ENCODE results near the gene PRDX1.

The PRDX1 gene

DNA sequence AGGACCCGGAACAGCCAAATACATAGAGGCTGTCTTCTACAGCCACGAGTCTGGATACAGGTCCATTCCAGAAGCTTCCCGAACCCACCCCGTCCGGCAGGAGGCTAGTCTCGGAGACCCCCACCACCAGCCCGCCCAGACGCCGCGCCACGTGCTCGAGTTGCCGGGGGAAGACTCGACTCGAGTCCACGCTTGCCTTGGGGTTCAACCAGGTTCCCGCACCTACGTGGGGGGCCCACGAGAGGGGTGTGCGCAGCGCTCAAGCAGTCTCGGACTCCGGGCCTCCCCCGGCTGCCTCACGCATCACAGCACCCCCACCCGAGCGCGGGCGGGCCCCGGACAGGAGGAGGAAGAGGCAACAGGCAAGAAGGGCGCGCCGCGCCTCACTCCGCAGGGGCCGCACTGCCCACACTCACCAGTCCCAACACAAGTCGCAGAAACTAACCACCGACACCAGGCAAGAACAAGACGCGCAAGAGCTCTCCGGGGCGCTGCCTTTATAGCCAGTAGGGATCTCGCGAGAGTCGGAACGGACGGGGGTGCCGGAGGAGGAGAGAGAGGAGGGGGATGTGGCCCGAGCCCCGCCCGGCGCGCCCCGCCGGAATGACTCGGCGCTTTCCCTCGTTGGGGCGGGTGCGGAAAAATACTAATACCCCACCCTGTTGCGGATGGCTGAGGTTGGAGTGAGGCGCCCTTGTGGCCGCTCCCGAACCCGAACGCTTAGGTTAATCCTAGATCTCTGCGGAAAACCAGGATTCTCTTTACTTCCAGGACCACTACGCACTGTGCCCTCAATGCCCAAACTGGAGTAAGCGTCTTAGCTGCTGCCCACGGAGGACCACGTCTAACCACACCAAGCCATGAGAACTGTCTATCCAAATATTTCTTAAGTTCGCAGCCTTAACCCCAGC lies at the start of gene PRDX1:
TSS of gene PRDX1 (minus strand) at position 472 of the 911 bp plus-strand sequence. CDS start 2,841 bp downstream, outside the sequence.
- Histone ChIP-seq H3K4me1 (ENCODE audit: control insufficient read depth, insufficient read depth, low read length) (no peaks in the 10 kb centered on the region), H3K36me3 (ENCODE audit: control insufficient read depth, insufficient read depth, low read length) (peaks cover 5% of the 10 kb centered on the region; the same call in 1 of the 2 replicates), H3K9me3 (ENCODE audit: control insufficient read depth, insufficient read depth, low read length) (no peaks in the 10 kb centered on the region), H3K4me3 (ENCODE audit: low read length) (peak within 1 kb of the TSS; percentile 76), H3K27ac (ENCODE audit: low read length) (no peak within 1 kb of the TSS), H3K27me3 (ENCODE audit: control insufficient read depth, insufficient read depth, low read length) (no peaks in the 10 kb centered on the region)
- no CpG with 5 or more reads among the region's 72 CpGs for WGBS (ENCODE audit: insufficient coverage, insufficient read length)
- DNase-seq (ENCODE audit: low read depth, low spot score): peak; percentile 87

DNA sequence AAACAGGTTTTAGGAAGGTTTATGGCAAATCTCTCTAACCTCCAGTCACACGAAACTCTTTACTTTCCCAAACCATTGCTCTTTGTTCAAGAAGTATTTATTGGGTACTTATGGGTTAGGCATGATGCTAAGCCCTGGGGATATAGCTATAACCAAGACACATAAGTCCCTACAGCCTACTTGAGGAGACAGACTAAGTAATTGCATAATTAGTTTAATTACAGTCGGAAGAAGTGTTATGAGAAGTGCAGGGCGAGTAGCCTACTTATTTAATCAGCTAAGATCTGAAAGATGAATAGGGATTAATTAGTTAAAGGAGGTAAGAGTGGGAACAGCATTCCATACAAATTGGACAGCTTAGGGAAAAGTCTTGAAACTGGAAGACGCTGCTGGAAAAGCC lies 48.9 kb upstream of the PRDX1 start:
- no peak for DNase-seq (ENCODE audit: low read depth, low spot score)
- H3K4me3 ChIP-seq (ENCODE audit: low read length): no peak overlapping the region
- H3K27me3 ChIP-seq (ENCODE audit: control insufficient read depth, insufficient read depth, low read length): no peaks in the 10 kb centered on the region
- H3K9me3 ChIP-seq (ENCODE audit: control insufficient read depth, insufficient read depth, low read length): no peaks in the 10 kb centered on the region
- H3K27ac ChIP-seq (ENCODE audit: low read length): no peak overlapping the region
- peaks cover 26% of the 10 kb centered on the region for H3K36me3 ChIP-seq (ENCODE audit: control insufficient read depth, insufficient read depth, low read length)
- H3K4me1 ChIP-seq (ENCODE audit: control insufficient read depth, insufficient read depth, low read length): no peaks in the 10 kb centered on the region
- WGBS (ENCODE audit: insufficient coverage, insufficient read length): 100% methylated on average over 2 of the region's 4 CpGs

DNA sequence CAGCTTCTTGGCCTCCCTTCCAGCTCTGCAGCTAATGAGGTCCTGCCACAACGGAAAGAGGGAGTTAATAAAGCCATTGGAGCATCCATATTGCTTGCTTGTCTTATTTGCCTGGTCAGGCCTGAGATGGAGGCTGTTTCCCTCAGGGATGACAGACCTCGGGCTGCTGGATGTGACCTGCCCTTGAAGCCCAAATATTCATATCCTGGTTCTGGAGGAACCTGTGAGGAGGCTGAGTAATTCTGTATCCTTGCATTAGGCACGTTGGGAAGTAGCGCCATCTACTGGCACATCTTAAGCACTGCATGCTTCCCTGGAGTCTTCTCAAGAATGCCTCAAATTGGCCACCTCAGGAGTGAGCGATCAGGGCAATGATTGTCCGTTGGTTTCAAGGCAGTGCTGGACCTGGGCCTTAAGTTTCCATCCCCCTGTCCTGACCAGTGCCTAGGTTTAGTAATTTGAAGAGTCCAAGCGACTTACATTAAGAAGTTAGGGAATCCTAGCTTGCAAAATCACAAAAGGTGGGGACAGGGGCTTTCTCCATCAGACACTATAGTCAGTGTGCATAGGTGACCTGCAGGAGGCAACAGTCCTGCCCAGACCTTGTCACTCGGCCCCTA lies 48.4 kb upstream of the PRDX1 start:
- Histone ChIP-seq H3K36me3 (ENCODE audit: control insufficient read depth, insufficient read depth, low read length) (peaks cover 26% of the 10 kb centered on the region), H3K9me3 (ENCODE audit: control insufficient read depth, insufficient read depth, low read length) (no peaks in the 10 kb centered on the region), H3K4me1 (ENCODE audit: control insufficient read depth, insufficient read depth, low read length) (no peaks in the 10 kb centered on the region), H3K4me3 (ENCODE audit: low read length) (no peak overlapping the region), H3K27ac (ENCODE audit: low read length) (no peak overlapping the region), H3K27me3 (ENCODE audit: control insufficient read depth, insufficient read depth, low read length) (no peaks in the 10 kb centered on the region)
- WGBS (ENCODE audit: insufficient coverage, insufficient read length): no CpG with 5 or more reads among the region's 8 CpGs
- DNase-seq (ENCODE audit: low read depth, low spot score): no peak

DNA sequence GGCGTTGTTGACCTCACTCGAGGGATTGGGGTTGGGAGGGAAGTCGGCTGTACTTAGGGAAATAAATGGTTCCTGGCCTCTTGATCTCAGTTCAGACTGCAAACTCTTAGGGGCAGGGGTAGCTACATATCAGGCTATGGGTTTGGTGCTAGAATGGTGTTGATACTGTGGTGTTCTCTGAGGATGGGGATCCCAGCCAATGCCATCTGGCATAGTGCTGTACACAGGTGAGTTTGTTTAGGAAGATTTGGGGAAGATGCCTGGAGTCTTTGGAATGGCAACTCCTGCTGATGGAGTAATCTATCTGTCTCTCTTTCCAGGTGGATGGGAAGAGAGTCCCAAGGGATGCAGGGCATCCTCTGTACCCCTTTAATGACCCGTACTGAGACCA lies 47.9 kb upstream of the PRDX1 start:
- no peak overlapping the region for H3K4me3 ChIP-seq (ENCODE audit: low read length)
- no peaks in the 10 kb centered on the region for H3K27me3 ChIP-seq (ENCODE audit: control insufficient read depth, insufficient read depth, low read length)
- H3K9me3 ChIP-seq (ENCODE audit: control insufficient read depth, insufficient read depth, low read length): no peaks in the 10 kb centered on the region
- no CpG with 5 or more reads among the region's 4 CpGs for WGBS (ENCODE audit: insufficient coverage, insufficient read length)
- no peak for DNase-seq (ENCODE audit: low read depth, low spot score)
- H3K4me1 ChIP-seq (ENCODE audit: control insufficient read depth, insufficient read depth, low read length): no peaks in the 10 kb centered on the region
- H3K36me3 ChIP-seq (ENCODE audit: control insufficient read depth, insufficient read depth, low read length): peaks cover 26% of the 10 kb centered on the region
- no peak overlapping the region for H3K27ac ChIP-seq (ENCODE audit: low read length)

DNA sequence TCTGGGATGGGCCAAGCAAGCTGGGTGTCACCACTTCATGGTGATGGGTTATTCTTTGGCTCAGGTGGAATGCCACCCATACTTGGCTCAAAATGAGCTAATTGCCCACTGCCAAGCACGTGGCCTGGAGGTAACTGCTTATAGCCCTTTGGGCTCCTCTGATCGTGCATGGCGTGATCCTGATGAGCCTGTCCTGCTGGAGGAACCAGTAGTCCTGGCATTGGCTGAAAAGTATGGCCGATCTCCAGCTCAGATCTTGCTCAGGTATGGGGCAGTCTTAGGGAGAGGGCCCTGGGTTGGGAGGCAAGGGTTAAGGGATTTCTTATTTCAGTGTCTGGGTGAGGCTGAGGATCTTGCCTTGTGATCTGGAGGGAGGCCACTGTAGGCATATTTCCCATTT lies 46.7 kb upstream of the PRDX1 start:
- H3K4me3 ChIP-seq (ENCODE audit: low read length): no peak overlapping the region
- H3K27ac ChIP-seq (ENCODE audit: low read length): no peak overlapping the region
- peaks cover 29% of the 10 kb centered on the region for H3K36me3 ChIP-seq (ENCODE audit: control insufficient read depth, insufficient read depth, low read length)
- no peaks in the 10 kb centered on the region for H3K9me3 ChIP-seq (ENCODE audit: control insufficient read depth, insufficient read depth, low read length)
- no CpG with 5 or more reads among the region's 4 CpGs for WGBS (ENCODE audit: insufficient coverage, insufficient read length)
- no peak for DNase-seq (ENCODE audit: low read depth, low spot score)
- H3K4me1 ChIP-seq (ENCODE audit: control insufficient read depth, insufficient read depth, low read length): no peaks in the 10 kb centered on the region
- no peaks in the 10 kb centered on the region for H3K27me3 ChIP-seq (ENCODE audit: control insufficient read depth, insufficient read depth, low read length)

DNA sequence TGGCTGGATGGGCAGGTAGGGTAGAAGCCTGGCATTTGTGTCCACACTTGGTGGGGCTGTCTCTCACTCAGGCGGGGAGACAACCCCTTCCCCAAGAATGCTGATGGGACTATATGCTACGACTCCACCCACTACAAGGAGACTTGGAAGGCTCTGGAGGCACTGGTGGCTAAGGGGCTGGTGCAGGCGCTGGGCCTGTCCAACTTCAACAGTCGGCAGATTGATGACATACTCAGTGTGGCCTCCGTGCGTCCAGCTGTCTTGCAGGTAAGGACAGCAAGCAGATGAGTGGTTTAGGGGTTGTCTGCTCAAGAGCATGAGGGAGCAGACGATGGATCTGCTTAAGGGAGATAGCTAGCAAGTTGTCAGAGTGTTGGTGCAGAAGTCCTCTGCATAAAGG lies 46.2 kb upstream of the PRDX1 start:
- no peaks in the 10 kb centered on the region for H3K27me3 ChIP-seq (ENCODE audit: control insufficient read depth, insufficient read depth, low read length)
- no peaks in the 10 kb centered on the region for H3K4me1 ChIP-seq (ENCODE audit: control insufficient read depth, insufficient read depth, low read length)
- DNase-seq (ENCODE audit: low read depth, low spot score): no peak
- no peaks in the 10 kb centered on the region for H3K9me3 ChIP-seq (ENCODE audit: control insufficient read depth, insufficient read depth, low read length)
- WGBS (ENCODE audit: insufficient coverage, insufficient read length): no CpG with 5 or more reads among the region's 7 CpGs
- no peak overlapping the region for H3K27ac ChIP-seq (ENCODE audit: low read length)
- H3K4me3 ChIP-seq (ENCODE audit: low read length): no peak overlapping the region
- H3K36me3 ChIP-seq (ENCODE audit: control insufficient read depth, insufficient read depth, low read length): peaks cover 29% of the 10 kb centered on the region

DNA sequence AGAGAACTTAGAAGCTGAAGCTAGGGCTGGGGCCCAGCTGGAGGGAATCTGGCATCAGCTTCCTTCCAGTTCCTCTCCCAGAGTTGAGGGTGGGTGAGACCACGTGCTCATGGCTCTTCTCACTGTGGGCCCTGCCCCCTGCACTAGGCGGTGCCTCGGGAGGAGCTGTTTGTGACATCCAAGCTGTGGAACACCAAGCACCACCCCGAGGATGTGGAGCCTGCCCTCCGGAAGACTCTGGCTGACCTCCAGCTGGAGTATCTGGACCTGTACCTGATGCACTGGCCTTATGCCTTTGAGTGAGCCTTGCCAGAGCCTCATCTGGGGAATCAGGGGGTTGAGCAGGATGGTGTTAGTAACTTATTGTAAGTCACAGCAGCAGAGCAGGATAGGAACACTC lies 45.0 kb upstream of the PRDX1 start:
- Histone ChIP-seq H3K4me1 (ENCODE audit: control insufficient read depth, insufficient read depth, low read length) (no peaks in the 10 kb centered on the region), H3K9me3 (ENCODE audit: control insufficient read depth, insufficient read depth, low read length) (no peaks in the 10 kb centered on the region), H3K4me3 (ENCODE audit: low read length) (no peak overlapping the region), H3K27ac (ENCODE audit: low read length) (no peak overlapping the region), H3K27me3 (ENCODE audit: control insufficient read depth, insufficient read depth, low read length) (no peaks in the 10 kb centered on the region), H3K36me3 (ENCODE audit: control insufficient read depth, insufficient read depth, low read length) (peaks cover 32% of the 10 kb centered on the region)
- WGBS (ENCODE audit: insufficient coverage, insufficient read length): no CpG with 5 or more reads among the region's 5 CpGs
- DNase-seq (ENCODE audit: low read depth, low spot score): no peak

DNA sequence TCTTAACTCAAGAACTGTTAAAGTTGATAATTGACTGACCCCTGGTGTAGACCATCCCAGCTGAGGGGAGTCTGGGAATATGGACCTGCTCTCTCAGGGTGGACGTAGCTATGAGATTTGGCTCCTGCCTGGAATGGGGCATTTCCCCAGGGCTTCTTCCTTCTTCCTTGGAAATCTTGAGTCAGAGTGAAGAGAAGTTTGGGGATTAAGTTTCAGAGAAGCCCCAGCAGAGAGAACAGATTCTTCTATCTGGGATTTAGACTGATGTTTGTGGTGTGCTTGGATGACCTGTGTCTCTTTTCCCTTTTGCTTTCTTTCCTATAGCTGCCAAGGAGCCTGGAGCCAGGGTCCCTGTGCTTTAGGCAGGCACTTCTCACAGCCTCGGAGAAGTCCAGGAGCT lies 42.2 kb upstream of the PRDX1 start:
- DNase-seq (ENCODE audit: low read depth, low spot score): no peak
- Histone ChIP-seq H3K36me3 (ENCODE audit: control insufficient read depth, insufficient read depth, low read length) (peaks cover 31% of the 10 kb centered on the region), H3K4me3 (ENCODE audit: low read length) (no peak overlapping the region), H3K4me1 (ENCODE audit: control insufficient read depth, insufficient read depth, low read length) (no peaks in the 10 kb centered on the region), H3K9me3 (ENCODE audit: control insufficient read depth, insufficient read depth, low read length) (no peaks in the 10 kb centered on the region), H3K27me3 (ENCODE audit: control insufficient read depth, insufficient read depth, low read length) (no peaks in the 10 kb centered on the region), H3K27ac (ENCODE audit: low read length) (no peak overlapping the region)
- no CpG with 5 or more reads among the region's 2 CpGs for WGBS (ENCODE audit: insufficient coverage, insufficient read length)

DNA sequence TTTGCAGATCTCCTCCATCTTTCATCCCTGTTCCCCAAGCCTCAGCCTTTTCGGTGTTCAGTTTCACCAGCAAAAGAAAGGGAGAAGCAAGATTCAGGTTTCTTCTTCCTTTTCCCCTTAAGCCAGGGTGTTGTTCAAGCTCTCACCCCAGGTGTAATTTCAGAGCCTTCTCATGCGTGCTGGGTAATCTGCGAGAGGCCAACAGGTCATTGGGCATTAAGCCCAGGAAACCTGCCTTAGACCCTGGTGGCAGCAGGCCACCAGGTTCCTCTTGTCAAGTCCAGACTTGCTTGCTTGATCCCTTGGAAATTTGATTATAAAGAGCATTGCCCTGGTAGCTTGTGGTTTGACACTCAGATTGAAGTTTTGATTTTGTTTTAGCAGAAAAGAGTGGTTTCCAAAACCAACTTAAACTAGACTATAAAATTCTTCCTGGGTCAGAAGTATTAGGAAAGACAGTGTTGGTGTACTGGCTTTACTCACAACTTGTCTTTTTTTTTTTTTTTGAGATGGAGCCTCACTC lies 35.8 kb upstream of the PRDX1 start:
- no peak for DNase-seq (ENCODE audit: low read depth, low spot score)
- no peaks in the 10 kb centered on the region for H3K27me3 ChIP-seq (ENCODE audit: control insufficient read depth, insufficient read depth, low read length)
- peaks cover 12% of the 10 kb centered on the region; the same call in 1 of the 2 replicates for H3K36me3 ChIP-seq (ENCODE audit: control insufficient read depth, insufficient read depth, low read length)
- WGBS (ENCODE audit: insufficient coverage, insufficient read length): no CpG with 5 or more reads among the region's 3 CpGs
- H3K9me3 ChIP-seq (ENCODE audit: control insufficient read depth, insufficient read depth, low read length): no peaks in the 10 kb centered on the region
- H3K4me1 ChIP-seq (ENCODE audit: control insufficient read depth, insufficient read depth, low read length): no peaks in the 10 kb centered on the region
- H3K4me3 ChIP-seq (ENCODE audit: low read length): no peak overlapping the region
- no peak overlapping the region for H3K27ac ChIP-seq (ENCODE audit: low read length)

DNA sequence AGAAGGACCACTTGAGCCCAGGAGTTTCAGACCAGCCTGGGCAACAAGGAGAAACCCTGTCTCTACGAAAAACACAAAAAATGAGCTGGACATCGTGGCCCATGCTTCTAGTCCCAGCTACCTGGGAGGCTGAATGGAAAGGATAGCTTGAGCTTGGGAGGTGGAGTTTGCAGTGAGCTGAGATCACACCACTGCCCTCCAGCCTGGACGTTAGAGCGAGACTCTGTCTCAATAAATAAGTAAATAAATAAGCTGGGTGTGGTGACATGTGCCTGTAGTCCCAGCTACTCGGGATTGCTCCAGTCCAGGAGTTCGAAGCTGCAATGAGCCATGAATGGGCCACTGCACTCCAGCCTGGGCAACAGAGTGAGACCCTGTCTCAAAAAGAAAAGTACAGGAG lies 32.5 kb upstream of the PRDX1 start:
- Histone ChIP-seq H3K4me1 (ENCODE audit: control insufficient read depth, insufficient read depth, low read length) (no peaks in the 10 kb centered on the region), H3K9me3 (ENCODE audit: control insufficient read depth, insufficient read depth, low read length) (no peaks in the 10 kb centered on the region), H3K27ac (ENCODE audit: low read length) (no peak overlapping the region), H3K4me3 (ENCODE audit: low read length) (no peak overlapping the region), H3K27me3 (ENCODE audit: control insufficient read depth, insufficient read depth, low read length) (no peaks in the 10 kb centered on the region), H3K36me3 (ENCODE audit: control insufficient read depth, insufficient read depth, low read length) (peaks cover 9% of the 10 kb centered on the region; the same call in 1 of the 2 replicates)
- WGBS (ENCODE audit: insufficient coverage, insufficient read length): no CpG with 5 or more reads among the region's 6 CpGs
- no peak for DNase-seq (ENCODE audit: low read depth, low spot score)

All from iPS DF 6.9 (cell line).